AML-193 (cell line): ENCODE measurements around the gene CMSS1.
A peak's percentile ranks its signal among the peaks of the same experiment; 100 is the strongest.
"Not testable (repeated sequence)": the region's sequence is repeated elsewhere in the genome, so short reads cannot be mapped to it uniquely, and the experiment has no call there.

Source experiments
- DNase-seq, 2 experiments: peaks; one replicate each; lab custom pipeline; 2025; lab: John Stamatoyannopoulos, UW

Gene CMSS1

DNA sequence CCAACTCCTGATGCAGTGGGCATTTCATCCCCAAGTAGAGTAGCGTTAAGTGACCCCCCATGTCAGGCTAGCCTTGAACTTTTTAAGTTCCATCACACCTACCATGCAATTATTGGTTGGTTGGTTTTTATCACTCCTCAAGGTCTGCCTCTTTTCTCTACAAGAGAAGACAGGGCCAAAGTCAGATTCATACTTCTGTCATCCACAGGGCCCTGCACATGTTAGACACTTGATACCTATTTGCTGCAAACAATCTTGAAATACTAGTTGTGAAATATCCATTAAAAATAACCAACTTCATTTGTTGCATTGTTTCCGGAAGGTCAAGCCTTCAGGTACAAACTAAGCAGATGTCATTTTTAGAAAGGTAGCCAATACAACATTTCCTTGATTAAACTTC lies 1.2 kb downstream of the CMSS1 start:
- no peak for DNase-seq

DNA sequence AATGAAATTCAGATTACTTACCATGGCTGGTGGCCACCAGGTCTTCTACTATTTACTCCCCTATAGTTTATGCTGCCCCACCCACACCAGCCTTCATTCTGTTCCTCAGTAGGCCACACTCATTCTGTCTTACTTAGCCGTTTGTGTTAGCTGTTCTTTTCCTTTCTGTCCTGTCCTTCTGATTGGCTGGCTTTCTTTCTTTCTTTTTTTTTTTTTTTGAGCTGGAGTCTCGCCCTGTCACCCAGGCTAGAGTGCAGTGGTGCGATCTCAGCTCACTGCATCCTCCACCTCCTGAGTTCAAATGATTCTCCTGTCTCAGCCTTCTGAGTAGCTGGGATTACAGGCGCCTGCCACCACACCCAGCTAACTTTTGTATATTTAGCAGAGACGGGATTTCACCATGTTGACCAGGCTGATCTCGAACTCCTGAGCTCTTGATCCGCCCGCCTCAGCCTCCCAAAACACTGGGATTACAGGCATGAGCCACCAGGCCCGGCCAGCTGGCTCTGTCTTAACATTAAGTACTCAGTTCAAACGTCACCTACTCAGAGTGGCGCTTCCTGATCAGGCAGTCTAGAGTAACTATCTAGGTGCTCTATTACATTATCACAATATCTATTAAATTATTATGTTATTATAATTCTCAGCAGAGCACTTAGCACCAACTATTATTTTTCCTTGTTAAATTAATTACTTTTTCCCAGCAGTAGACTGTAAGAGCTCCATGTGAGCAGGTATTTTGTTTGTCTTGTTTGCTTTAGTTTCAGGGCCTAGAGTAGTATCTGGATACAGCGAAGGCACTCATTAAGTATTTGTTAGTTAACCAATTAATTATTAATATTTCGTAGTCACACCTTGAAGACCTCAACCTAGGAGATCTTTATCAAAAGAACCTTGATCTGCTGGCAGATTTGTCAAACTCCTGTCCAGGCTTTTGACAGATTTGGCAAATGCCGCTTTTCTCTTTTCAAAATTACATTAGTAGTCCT lies 6.4 kb downstream of the CMSS1 start:
- DNase-seq, result no peak

DNA sequence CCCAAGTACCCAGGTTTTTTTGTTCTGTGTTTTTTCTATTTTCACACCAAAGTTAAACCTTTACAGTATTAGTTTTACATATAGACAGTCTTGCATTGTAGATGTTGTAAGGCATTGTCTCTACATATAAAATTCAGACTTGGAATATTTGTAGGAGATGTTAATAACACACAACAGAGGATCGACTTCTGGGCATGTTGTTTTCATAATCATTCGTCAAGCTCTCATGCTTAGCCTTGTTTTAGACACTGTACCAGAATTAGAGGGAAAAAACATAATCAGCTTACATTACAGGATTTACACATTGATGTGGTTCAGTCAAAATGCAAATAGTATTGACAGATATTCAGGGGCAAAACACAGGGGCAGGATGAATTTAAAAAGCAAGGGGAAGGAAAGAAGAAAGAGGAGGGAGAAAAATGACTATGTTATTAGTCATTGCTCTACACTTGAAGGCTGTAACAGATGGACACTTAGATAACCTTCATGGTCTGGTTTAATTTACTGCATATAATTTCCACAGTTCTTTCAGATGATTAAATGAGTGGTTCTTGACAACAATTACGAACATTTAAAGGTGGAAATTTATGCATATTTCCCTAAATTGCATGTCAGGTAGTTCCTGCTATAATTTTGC lies 7.5 kb downstream of the CMSS1 start:
- no peak for DNase-seq

DNA sequence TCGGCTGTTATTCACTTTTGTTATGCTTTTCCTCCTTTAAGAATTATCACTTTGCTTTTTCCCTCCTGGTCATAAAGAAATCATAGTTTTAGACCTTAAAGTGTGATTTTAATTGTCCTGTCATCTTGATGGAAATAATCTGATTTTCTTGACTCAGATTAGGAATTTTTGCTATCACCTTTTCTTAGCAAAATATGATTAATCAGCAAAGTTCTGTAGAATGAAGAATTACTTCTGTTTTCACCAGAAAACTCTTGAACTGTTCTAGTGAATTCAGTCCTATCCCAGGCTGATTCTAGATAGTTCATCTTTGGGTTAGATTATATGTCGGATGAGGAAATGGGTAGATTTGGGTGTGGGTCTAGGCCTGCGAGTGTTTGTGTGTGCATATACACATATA lies 12.2 kb downstream of the CMSS1 start:
- no peak for DNase-seq

DNA sequence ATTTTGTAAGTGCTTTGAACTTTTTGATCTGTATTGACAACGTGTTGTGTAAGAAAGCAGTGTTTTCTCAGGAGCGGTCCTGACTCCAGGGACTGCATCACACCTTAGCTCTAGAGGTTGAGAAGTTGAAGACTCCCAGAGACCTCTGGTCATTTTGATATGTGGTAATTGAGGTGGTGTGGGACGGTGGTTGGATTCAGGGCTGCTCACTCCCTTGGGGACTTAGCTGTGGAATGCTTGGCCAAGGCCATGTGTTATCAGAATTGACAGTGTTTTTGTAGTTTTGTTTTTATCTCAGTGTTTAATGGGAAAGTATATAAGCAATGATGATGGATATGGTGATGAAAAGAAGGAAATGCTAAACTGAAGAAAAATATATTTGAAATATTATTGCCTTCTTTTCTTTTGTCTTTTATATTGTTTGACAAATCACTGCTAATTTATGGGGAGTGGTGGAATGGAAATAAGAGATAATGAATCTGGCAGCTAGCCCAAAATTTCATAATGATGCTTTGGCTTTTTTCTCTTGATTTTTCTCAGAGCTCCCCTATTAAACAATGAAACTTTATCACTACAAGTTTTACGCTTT lies 16.0 kb downstream of the CMSS1 start:
- DNase-seq, result no peak

DNA sequence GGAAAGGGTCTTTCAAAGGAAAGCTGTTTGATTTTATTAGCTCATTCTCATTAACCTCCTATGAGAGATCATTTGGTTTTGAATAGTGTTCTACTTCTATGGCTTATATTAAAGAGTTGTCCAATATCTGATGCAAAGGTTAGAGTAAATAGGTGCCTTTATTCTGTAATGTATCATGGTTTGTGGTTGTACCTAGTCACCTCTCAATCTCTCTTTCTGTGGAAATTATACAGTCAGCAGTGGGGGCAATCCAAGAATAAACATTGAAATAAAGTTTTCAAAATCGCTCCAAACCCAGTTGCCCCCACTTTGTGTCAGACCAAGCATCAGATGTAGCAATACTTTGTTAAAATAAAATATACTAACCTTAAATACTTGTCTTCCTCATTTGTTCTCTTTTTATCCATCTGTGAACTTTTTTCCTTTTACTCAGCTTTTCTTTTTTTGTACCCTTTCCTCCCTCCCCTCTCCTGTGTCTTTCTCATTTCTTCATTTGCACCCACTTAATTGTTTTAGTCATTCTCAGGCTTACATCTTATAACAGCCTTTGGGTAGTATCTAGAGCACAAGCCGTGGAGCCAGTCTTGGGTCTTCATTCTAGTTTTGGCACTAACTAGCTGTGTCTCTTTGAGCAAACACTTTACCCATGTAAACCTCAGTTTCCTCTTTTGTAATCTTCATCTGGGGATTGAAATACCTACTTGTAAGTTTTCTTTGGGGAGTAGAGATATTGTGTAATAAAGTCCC lies 16.7 kb downstream of the CMSS1 start:
- DNase-seq, result no peak

DNA sequence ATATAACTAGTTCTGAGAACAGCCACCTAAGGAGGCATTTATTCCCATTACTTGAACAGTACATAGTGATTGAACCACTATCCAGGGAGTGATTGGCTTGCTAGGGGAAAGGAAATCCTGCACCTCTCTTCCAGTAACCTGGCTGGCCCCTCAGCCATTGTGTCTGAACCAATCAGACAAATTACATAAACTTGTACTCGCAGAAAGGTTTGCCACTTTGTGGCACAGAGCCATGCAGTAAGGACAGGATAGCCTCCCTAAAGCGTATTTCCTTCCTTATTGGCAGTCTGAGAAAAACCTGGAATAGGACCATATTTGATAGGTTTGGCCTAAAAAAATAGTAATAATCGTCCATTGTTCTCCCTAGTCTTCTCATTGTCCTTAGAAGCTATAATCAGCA lies 19.0 kb downstream of the CMSS1 start:
- DNase-seq, result no peak

DNA sequence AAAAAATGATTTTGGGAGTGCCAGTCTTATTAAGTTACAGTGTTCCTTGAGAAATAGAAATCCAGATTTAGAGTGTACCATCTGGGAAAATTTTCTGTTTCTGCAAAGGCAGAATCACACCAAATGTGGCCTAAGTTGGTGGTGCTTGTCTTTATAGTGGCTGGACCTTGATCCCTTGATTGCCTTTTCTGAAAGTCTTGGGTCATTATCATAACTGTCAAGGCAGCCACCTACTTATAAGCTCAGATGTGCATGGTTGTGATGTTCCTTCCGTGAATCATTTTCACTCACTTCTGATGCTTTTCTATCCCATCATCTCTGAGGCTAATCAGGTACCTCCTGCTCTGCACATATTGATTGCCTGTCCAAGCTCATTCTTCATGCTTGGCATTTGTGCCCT lies 20.1 kb downstream of the CMSS1 start:
- DNase-seq, result no peak

DNA sequence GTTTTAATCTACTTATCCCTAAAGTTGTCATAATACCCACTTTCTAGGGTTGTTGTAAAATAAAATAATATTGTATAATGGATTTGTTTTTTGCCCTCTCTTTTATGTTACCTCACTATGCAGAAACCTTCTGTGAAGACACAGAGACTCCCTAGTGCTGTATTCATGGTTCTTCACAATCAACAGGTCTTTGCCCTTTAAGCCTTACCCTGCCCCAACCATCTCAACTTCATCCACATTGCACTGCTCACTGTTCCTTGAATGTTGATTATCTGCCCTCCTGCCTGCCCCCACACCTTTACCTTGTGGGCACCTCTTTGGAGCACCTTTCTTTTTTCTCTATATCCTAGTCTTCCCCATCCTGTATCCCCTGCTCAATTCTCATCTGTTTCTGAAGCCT lies 21.1 kb downstream of the CMSS1 start:
- no peak for DNase-seq

DNA sequence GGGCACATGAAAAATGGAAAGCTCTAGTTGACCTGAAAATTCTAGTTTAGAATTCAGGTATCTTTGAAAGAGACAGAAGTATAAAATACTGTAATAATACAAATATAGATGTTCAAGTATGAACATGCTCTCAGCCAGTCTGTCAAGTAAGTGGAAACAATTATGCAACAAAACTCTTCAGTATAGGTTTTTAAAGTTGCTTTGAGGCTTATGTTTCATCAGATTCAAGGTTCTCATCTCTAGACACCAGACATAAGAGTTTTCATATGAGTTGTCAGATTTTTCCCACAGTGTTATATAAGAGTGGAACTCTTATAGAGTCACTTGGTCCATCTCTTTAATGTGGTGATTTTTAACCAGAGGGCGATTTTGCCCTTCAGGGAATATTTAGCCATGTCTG lies 22.0 kb downstream of the CMSS1 start:
- no peak for DNase-seq

DNA sequence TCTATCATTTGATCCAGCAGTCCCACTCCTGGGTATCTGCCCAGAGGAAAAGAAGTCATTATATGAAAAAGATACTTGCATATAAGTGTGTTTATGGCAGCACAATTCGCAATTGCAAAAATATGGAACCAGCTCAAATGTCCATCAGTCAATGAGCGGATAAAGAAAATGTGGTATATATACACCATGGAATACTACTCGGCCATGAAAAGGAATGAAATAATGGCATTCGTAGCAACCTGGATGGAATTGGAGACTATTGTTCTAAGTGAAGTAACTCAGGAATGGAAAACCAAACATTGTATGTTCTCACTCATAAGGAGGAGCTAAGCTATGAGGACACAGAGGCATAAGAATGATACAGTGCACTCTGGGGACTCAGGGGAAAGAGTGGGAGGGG lies 24.3 kb downstream of the CMSS1 start:
- not testable (repeated sequence) for DNase-seq

DNA sequence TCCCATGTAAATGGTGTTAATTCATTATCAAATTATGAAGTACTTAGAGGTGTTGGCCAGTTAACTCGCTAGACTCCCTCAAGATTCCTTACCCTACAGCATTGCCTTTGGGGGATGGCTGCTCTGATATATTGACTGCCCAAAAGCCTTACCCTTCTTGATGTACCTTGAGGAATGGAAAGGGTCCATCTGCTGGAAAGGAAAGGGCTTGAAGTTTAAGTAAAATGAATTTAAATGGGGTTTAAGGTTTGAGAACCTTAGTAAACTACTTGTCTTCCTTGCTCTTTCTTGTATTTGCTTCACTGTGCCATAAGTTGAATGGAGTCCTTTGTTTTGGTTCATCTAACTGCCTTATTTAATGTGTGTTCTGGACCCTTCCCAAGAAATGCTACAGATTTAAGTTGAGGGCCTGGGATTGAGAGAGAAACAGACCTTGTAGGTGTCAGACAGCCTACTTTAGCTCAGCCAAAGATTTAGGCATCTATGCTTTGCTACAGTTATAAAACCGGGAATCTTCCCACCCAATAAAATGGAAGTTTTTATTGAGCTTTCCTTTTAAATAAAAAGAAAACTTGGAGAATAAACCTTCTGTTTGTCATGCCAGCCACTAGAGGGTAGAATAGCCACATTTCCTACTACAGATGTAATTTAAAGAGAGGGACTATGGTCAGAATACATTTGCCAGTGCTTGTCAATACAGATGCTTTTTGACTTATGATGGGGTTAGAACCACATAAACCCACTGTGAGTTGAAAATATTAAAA lies 25.3 kb downstream of the CMSS1 start:
- DNase-seq, result peak; percentile 64 to 67

DNA sequence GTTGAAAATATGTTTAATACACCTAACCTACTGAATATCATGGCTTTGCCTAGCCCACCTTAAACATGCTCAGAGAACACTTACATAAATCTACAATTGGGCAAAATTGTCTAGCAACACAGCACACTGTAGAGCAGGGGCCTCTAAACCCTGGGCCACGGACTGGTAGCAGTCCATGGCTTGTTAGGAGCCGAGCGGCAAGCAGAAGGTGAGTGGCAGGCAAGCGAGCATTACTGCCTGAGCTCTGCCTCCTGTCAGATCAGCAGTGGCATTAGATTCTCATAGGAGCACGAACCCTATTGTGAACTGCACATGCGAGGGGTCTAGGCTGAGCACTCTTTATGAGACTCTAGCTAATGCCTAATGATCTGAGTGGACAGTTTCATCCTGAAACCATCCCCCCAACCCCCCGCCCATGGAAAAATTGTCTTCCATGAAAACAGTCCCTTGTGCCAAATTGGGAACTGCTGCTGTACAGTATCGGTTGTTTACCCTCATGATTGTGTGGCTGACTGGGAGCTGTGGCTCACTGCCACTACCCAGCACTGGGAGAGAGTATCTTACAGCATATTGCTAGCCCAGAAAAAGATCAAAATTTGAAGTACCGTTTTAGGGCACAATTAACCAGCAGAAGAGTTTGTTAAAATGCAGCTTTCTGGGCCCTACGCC lies 26.1 kb downstream of the CMSS1 start:
- no peak for DNase-seq

DNA sequence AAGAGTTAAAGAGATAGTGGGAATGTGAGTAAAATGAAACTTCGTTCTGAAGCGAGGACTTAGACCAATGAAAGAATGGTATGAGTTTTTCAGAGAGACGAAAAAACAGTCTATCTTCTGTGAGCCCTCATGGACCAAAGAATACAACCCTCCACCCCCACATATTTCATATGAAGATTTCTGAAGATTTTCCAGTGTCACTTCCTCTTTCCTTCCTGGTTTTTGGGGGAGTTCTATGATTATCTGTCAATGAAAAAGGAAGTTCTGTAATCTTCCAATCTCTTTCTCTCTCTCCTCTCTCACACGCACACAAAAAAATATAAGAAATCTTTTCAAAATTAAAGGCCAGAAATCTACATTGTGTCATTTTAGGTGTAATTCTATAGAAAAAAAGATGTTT lies 27.7 kb downstream of the CMSS1 start:
- peak; percentile 37 to 55 for DNase-seq

DNA sequence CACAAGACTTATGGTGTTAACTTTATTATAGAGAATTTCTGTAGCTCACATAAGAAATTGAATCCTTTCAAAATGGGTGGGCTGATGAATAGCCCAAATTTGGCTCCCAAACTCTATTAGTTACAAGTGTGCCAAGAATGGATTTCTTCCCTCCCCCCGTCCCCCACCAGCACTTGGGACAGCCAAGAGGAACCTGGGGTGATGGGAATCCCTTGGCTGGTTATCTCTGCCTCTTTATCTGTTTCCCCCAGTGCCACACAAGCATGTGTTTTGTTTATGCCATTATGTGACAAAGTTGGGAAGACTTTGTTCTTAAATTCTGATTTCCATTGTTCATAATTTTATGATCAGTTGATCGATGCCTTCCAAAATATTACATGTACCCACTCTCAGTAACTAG lies 28.3 kb downstream of the CMSS1 start:
- no peak for DNase-seq

DNA sequence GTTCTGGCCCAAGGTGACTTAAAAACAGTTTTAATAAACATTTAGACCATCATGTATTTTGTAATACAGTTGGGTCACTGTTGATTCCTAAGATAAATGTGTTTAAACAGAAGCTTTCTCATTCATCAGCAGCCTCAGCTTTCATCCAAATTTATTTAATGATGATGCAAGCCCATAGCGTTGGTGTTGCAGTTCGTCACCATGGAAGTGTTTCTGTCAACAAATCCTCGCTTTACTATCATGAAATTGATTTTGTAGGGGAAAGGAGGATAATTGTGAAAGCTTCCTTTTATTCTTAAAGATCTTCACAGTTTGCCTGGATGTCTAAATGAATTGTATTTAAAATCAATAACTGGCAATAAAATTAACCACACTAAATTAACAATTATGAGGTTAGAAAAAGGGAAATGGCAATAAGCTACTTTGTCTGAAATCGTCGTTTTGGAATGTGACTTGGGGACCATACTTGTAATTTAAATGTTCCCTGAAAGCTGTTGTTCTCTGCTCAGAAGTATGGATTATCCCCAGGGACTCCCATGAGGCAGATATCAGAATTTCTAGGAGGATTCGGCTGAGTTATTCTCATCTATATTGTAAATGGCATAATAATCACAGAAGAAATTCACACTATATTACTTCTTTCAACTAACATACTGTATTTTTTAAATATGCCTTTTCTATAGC lies 29.0 kb downstream of the CMSS1 start:
- DNase-seq, result no peak

DNA sequence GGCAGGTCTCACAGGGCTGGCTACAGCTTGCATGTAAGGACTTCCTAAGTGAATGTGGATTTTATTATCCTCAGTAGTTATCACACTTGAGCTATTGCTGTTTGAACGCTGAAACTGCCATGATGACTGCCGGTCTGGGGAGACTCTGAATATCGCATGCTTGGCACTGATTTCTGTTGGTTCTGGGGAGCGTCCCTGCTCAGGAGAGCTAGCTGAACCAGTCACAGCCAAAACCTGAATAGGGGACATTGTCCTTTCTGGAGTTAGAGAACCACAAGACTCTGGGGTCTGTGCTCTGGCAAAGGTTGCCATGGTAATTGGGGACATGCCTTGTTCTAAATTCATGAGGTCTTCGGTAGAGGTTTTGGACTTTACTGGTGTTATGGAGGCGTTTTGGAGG lies 30.8 kb downstream of the CMSS1 start:
- no peak for DNase-seq

DNA sequence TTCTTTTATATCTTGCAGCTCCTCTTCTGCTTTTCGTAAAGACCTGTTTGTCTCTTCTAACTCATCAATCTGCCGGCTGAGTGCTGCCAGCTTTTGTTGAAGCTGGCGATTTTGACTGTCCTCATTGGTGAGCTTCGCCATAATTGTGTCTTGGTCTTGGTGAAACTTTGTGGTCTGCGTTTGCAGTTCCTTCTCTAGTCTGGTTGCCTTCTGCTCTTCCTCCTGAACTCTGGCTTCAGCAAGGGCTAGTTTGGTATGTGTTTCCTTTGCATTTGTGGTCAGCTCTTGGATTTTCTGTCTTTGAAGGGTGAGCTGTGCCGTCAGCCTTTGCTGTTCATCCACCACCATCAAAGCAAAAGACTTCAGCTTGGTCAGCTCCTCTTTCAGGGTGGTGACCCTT lies 32.9 kb downstream of the CMSS1 start:
- peak; percentile 84 to 91 for DNase-seq

DNA sequence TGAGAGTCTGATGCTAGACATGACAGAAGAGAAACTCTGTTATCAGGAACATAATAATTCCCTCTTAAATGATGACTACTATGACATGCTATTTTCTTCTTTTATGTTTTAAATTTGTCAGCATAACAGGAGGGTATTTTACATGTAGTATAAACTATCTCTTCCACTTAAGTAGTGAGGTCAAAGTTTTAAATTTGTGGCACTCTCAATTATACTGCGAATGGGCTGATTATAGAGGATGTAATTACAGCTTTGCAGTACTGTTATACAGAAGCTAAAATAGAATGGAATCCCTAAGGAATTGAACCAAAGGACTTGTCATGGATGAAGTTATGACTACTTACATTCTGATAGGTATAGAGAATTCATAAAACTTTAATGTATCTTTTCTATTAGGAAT lies 34.3 kb downstream of the CMSS1 start:
- no peak for DNase-seq

DNA sequence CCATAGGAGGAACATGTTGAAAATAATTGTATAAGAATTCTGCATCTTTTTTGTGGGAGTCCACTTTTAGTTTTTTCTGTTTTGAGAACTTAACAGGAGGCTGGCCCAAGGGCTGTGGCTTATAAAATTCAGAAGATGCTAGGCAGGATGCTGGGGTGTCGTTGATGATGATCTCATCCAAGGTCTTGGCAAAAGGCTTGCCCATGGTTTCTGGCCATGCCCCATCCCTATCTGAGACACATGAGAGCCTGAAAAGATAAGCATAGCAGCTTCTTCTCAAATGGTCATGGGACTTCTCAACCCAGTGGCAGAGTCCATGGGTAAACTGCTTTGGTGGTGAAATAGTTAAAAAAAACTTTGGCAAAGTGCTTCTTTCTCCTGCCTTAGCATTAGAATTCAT lies 35.2 kb downstream of the CMSS1 start:
- DNase-seq, result no peak
